GM21515 (cell line): ENCODE measurements around the gene IBA57.

Experiments
- ATAC-seq: cut with Tn5 transposase; IDR thresholded peaks from one replicate; pipeline ENCODE4 v1.9.1; 2021; ENCODE audit not compliant: unreplicated experiment

Gene IBA57

DNA sequence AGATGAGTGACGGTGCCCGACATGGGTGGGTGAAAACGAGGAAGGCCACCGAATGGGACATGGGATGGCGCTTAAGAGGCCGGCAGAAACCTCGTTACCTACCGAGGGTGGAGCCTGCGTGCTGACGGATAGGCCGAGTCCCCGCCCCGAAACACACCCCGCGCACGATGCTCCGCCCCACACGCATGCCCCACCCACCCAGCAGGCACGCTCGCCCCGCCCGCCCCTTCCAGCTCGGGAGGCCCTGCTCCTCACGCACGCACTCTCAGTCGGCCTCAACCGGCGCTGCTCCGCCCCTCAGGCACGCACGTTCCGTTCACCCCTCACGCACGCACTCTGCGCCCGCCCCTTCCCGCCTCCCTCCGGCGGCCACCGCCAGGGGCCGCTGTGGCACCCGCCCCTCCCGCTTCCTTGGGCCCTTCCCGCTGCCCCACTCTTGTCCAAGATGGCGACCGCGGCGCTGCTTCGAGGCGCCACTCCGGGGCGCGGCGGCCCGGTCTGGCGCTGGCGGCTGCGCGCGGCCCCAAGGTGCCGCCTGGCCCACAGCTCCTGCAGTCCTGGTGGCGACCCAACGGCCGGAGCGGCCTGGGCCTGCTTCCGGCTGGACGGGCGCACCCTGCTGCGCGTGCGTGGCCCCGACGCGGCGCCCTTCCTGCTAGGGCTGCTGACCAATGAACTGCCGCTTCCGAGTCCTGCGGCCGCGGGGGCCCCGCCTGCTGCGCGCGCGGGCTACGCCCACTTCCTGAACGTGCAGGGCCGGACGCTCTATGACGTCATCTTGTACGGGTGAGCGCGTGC lies at the start of gene IBA57:
Gene IBA57 (plus strand): TSS at position 433 of the 798 bp plus-strand sequence. CDS start 13 bp downstream, at position 446.
- peak; percentile 81 for ATAC-seq

DNA sequence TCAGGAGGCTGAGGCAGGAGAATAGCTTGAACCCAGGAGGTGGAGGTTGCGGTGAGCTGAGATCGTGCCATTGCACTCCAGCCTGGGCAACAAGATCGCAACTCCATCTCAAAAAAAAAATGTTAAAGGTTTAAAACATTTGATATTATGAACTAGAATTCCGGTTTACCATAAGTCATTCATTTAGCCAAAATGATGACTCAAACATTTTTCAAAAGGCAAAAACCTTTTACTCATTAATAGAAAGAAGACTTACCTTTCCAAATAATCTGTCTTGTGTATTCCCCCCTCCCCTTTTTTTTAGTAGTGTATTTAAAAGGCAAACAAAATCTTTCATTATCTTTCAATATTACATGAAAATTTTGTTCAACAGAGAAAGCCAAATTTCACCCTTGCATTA lies 48.3 kb upstream of the IBA57 start:
- ATAC-seq = no peak

DNA sequence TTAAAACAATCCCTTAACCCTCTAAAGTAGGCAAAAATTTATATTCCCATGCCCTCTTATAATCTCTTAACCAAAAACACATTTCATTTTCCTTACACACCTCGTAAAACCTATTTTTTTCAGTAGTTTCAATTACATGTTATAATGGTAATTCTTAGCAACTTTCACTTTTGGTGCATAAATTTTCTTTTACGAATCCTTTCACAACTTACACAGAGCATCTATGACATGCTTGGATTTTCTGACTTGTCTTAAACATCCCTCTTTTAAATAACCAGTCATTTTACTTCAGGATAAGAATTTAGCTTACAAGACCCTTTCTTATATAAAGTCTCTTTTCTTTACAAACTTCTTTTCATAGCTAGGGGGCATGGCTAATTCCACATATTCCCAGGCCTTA lies 47.6 kb upstream of the IBA57 start:
- no peak for ATAC-seq

DNA sequence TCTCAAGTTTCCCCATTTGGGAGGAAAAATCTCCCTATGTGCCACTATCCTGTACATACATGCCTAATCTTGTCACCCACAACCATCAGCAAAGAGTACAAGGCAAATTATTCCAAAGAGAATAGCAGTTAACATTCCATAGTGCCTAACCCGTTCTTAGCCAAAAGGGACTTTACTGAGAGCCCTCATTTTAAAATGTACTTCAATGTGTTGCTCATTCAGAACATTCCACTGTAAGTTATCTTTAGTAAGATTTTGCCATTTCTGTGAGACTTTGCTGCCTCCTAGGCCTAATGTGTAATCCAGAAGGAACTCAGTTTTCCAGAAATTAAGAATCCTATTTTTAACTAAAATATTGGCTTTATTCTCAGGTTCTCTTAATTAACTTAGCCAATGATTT lies 45.3 kb upstream of the IBA57 start:
- no peak for ATAC-seq

DNA sequence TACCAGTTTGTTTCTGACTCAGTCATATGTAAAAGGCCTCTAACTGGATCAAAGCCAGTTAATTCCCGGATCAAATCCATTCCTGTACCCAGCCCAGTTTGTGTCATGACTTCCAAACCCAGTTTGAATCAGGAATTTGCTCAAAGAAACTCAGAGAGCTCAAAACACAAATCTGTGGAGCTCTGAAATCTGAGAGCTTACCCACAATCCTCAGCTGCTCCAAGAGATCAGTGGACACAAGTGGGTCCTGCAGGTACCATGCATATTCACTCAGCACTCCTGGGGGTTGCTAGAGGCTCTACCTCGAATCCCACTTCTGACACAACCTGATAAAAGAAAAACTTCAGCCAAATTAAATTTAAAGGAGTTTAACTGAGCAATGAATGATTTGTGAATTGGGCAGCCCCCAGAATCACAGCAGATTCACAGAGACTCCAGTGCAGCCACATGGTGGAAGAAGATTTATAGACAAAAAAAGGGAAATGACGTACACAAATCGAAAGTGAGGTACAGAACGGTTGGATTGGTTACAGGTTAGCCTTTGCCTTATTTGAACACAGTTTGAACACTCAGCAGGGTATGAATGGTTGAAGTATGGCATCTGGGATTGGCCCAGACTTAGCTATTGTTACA lies 44.6 kb upstream of the IBA57 start:
- ATAC-seq = no peak

DNA sequence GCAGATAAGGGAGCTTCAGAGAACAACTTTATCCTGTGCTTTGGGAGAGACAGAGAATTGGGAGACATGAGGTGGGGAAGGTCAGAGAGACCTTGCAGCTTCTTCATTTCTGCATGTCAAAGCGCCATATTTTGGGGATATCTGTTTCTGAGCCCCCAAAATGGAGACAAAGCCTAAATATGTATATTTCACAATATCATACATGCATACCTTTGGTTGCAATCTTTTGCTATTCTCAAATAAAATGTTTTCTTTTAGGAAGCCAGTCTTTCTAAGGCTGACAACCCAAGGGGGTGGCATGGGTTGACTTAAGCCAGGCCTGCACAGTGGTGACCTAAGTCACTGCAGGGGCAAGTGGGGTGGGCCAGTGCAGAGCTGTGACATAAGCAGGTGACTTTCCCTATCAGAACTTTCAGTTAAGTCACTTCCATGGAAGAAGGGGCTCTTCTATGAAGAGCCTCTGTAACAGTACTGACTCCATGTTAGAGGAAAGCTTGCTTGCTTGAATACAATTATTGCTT lies 42.6 kb upstream of the IBA57 start:
- ATAC-seq = no peak

DNA sequence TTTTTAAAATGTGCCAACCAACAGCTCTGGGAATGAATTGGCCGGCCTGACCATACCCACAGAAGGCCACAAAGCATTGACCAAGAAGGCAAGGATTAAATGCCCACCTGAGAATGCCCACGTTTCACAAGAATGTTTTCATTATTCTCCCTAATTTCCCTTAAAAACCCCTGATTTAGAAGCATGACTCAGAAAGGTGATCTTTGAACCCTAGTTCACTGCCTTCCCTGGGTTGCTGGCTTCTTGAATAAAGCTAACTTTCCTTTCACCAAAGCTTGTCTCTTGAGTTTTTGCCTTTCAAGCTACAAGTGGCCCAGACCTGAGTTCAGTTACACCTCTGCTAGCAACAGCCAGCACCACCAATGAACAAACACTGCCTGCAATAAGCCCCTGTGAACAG lies 42.1 kb upstream of the IBA57 start:
- ATAC-seq = no peak

DNA sequence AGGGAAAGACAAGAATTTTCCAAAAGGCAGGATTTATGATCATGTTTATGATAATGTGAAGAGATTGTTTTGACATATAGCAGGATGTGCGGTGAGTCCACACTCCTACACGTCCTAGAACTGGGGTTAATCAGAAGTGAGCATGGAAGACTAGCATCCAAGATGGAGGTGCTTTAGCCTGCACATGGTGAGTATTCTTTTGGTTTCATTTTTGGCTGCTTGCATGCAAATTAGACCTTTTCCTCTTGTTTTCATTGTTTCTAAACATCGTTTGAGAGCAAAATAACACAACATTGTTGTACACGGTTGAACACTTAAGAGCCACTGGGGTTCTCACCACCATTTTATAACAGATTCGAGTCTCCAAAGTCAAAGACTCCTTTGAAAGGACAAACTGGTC lies 40.4 kb upstream of the IBA57 start:
- ATAC-seq = no peak

DNA sequence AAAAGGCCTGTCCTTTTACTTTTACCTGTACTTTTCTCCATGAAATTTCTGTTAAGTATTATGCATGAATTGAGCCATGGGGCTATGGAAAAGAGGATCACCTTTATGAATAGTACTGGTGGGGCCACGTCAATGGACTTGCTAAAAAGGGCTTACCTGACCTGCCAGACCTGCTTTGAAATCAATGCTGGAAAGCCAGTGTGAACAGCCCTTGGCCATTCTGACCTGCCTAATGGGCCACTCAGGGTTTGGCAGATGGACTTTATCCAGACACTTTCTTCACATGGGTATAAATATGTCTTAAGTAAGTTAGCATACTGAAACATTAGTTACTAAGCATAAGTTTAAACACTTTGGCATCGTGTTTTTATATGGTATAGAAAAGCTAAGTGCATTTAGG lies 33.8 kb upstream of the IBA57 start:
- ATAC-seq = no peak

DNA sequence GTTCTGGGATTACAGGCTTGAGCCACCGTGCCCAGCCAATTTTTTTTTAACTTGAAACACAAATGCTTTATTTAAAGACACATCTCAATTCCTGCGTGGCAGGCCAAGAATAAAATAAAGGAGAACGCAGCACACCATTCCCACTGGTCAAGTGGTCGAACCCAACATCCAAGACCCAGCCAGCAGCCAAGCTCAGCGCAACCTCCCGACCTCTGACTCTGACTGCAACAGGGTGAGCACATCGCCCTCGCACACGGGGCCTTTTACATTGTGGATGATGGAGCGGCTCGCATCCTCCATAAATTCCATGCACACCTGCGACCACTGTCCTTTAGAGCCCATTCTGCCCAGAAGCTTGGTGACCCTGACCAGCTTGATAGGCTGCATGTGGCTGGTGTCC lies 31.0 kb upstream of the IBA57 start:
- no peak for ATAC-seq

DNA sequence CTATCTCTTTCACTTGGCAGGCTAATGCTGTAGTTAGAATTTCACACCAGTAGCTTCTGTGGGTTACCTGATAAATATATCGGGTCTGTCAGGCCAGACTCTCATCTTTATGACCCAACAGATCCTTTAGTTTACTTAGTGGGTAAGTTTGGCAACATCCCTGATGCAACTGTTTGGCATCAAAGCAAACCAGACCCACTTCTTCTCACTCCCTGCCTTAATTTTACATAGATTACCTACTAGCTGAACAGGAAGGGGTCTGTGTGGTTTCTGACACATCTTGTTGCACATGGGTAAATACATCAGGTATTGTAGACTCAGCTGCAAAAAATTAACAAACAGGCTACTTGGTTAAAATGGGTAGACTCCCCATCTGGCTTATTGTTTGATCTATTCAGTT lies 28.7 kb upstream of the IBA57 start:
- no peak for ATAC-seq

DNA sequence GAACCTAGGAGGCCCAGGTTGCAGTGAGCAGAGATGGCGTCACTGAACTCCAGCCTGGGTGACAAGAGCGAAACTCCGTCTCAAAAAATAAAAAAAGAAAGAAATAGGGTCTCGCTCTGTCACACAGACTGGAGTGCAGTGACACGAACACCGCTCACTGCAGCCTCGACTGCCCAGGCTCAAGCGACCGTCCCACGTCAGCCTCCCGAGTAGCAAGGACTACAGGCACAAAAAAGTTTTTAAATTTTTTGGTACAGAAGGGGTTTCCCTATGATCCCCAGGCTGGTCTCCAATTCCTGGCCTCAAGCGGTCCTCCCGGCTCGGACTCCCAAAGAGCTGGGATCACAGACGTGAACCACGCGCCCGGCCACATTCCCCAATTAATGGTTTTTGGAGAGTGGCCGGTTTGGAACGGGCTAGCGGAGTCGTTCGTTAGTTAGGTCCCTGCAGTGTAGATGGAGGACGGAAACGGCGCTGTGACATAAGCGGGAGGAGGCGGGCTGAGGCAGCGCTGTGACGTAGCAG lies 26.1 kb upstream of the IBA57 start:
- no peak for ATAC-seq

DNA sequence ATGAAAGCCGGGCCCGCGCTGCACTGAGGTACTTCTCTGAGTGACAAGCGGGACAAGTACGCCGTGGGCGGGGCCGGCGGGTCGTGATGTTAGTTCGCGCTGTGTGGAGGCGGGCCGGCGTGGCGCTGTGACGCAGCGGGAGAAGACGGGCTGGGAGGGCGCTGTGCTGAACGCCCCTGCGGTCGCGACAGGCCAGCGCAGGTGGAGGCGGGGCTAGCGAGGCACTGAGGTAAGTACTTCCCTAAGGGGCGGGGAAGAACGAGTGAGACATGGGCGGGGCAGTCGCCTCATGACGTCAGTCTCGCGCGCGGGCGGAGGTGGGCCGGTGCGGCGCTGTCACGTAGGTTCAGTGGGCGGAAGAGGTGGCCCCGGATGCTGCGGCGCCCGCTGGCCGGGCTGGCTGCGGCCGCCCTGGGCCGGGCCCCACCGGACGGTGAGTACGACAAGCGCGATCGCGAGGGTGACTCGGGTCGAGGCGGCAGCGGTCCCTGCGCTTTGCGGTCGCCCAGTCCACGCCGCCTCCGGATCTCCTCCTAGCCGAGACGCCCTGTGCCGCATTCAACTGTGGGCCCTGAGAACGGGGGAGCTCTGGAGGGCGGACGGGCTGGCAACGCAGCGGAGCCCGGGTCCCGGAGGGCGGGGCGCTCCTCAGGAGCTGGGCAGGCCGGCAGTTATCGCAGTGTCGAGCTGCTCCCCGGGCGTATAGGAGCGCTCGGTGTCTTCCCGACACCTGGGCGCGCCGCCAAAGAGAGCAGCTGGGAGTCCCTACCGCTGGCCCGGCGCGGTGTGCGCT lies 25.5 kb upstream of the IBA57 start, which contains the start of gene GUK1:
Gene GUK1 (plus strand): TSS at position 349 of the 793 bp plus-strand sequence. CDS start 24 bp downstream, at position 373.
- ATAC-seq = peak; percentile 92

DNA sequence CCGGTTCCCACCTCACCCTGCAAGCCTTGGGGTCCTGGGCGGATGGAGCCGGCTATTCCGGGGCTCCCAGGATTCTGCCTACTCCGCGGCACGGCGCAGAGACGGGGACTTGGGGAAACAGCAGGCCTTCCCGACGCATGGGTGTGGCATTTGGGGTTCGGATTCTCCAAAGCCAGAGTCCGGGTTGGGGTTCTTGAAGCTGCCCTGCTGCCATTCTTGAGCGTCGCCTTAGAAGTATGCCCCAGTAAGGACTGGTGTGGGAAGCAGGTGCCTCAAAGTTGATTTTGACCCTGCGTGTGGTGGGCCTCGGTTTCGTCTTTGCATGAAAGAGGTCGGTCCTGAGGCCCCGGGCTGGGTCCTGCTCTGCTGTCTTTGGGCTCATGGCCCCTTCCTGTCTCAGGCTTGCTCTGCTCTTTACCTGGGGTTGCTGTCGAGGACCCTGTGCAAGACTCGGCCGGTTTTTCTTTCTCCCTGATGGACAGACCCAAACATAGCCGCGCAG lies 24.8 kb upstream of the IBA57 start:
- ATAC-seq = no peak

DNA sequence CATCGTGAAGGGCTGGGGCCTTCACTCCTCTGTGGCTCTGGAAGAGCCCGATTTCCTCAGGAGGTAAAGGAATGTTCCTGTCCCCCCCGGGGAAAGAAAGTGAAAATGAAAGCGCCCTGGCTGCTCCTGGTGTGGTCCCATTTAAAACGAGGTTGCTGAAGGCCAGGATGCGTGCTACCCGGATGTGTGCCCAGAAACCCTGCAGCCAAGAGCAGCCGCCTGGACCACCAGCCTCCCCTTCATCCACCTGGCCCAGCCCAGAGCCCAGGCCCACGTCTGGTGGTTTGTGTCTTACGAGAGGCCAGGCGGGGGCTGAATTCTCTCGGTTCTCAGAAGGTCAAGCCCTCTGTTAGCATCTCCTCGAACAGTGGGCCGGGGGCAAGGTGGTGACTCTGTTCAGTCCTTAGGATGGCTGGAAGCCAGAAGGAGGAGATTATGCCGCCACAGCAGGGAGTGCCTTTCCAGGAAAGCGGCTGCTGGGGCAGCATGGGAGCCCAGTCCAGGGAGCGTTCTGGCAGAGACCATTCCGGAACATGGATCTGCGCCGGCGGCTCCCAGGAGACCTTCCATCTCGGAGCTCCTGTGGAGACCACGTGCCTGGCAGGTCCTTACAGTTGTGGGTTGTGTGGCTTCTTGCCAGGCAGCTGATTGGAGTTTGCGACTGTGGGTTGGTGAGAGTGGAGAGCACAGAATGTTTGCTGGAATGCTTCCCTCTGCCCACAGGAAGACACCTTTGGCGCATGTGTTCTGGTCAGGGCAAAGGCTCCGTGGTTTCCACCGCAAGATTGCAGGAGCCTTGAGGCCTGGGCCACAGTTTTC lies 24.2 kb upstream of the IBA57 start:
- ATAC-seq = no peak

DNA sequence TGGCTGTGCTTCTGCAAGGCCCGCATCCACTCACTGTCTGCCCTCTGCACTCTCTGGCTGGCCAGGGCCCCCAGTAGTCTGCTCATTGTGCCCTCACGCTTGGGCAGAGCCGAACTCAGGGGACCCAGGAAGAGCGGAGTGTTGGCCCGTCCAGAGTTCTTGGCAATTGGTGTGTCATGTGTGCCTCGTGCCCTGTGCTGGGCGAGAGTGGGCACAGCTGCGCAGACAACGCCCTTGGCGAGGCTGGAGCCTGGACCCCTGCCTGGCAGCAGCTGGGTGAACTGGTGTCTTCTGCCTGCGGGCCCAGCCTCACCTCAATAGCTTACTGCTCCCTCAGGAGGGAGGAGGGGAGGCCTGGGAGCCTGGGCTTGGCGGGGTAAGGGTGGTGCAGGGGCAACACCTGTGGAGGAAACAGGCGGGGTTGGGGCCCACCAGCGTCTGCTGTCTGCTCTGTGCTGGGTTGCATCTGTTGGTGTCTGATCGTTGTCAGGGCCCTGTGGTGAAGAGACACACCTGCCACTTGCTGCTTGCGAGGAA lies 23.4 kb upstream of the IBA57 start:
- no peak for ATAC-seq

DNA sequence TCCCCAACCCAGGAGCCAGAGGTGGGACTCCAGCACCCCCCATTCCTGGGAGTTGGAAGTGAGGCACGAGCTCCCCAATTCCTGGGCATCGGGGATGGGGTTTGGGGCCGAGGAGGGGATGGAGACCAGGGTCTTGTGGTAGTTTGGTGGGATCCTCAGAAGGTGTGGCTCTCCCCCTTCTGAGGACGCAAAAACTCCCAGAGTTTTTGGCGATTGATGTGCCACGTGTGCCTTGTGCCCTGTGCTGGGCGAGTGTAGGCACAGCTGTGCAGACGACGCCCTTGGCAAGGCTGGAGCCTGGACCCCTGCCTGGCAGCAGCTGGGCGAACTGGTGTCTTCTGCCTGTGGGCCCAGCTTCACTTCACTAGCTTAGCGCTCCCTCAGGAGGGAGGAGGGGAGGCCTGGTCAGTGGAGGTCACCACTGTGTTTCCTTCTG lies 22.9 kb upstream of the IBA57 start:
- no peak for ATAC-seq

DNA sequence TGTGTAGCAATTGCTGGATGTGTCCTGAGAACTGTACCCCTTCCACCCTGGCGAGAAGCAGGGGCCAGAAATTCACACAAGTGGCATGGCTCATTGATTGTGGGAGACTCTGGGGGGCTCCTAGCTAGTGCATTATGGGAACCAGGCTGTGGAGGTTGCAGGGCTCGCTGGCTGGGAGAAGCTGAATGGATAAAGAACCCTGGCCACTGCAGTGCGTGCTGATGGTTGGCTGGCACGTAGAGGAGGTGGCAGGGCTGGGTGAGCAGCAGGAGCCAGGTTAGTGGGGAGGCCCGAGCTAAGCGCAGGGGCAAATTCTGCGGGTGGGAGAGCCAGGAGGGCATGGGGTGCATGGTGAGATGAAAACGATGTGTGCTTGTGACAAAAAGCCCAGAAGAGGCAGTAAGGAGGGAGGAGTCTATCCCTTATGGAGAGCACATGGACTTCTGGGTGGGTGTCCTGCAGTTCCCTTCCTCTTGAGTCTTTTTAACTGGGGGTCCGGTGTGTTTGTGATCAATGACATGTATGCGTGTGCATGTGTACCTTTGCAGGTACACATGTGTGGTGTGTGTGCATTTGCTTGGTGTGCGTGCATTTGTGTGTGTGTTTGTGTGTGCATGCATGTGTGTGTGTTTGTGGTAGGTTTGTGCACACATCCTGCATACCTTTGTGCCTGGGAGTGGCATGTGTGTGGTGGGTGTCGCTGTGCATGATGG lies 22.0 kb upstream of the IBA57 start:
- ATAC-seq = no peak
